Frontal cortex (tissue), 4 donors: Measurements from ENCODE around the gene TPRN. TPM values are rescaled to one million over a fixed set of nuclear protein-coding genes. Genes with fewer than 3 reads are reported as not detected.

ENCODE experiments used
- DNase-seq, 2 donors: peaks; one replicate each; pipeline ENCODE4 v3.0.0; 2012; ENCODE audit warnings: low spot score in 2 of 2
- FAIRE-seq: peaks from 2 replicates; lab custom pipeline; 2012; peaks lifted over from hg19 to GRCh38; lab: Jason Lieb, UNC
- total RNA-seq: library from RNA; depleted of rRNA; stranded (reverse); fragments of >200 nt; gene quantifications from one replicate; pipeline ENCODE4 v1.2.3, GENCODE V29; 2014
- donor health status: control.
- donor health status: control.
- donor health status: control.

The TPRN gene
- total RNA-seq, 1 donor from 2014 or later, result 6.1 TPM

DNA sequence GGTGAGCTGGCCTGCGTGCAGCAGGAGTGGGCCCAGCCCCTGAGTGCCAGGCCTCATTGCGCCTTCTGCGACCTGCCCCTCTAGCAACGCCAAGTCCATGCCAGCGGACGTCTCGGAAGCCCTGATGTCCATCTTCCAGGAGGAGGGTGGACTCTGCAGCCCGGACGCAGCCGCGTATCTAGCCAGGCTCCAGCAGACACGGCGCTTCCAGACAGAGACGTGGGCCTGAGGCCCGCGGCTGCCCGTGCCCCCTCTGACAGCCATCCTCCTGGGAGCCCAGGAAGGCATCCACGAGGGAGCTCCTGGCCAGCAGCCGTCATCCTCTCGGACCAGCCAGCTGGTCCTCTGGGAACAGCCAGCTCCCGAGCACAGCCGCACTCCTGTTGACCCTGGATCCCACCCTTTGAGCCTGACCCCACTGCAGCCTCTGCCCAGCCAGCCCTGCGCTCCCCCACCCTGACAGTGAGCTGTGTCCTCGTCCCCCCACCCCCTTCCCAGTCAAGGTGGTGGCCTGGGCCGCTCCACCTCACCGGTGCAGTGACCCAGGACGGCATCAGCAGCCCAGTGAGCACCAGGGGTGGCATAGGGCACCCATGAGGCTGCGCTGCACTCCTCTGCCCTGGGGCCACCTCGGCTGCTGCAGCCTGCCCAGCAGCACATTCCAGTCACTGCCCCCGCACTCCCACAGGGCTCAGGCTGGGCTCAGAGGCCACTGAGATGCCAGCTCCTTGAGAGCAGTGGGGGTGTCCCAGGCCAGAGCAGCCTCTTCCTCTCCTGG is 15.8 kb upstream of the TPRN start:
- FAIRE-seq, result no peak

DNA sequence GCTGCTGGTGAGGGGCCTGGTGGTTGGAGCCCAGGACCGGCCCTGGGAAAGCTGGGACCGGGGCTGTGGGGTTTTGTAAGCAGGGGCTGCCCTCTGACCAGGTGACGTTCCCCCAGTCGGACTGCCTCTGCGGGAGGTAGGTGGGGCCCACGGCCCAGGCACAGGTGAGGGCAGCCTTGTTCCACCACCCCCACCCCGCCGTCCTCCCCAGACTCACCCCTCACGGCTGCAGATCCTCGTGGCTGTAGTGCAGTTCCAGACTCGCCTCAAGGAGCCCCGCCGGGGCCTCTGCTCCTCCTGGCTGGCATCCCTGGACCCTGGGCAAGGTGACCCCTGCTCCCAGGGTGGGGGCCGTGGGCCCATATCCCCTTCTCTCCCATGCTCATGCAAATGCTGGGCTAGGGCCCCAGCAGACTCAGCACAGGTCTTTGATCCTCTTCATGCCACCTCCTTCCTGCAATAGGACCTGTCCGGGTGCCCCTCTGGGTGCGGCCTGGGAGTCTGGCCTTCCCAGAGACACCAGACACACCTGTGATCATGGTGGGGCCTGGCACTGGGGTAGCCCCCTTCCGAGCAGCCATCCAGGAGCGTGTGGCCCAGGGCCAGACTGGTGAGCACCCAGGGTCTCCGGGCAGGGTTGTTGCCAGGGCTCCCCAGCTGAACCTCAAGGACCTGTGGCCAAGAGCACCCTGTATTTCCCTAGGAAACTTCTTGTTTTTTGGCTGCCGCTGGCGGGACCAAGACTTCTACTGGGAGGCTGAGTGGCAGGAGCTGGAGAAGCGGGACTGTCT is 14.8 kb upstream of the TPRN start:
- DNase-seq, result no peak
- FAIRE-seq, result no peak

More for the DNA sequence above, 15.8 kb upstream of the TPRN start:
- no peak for DNase-seq

DNA sequence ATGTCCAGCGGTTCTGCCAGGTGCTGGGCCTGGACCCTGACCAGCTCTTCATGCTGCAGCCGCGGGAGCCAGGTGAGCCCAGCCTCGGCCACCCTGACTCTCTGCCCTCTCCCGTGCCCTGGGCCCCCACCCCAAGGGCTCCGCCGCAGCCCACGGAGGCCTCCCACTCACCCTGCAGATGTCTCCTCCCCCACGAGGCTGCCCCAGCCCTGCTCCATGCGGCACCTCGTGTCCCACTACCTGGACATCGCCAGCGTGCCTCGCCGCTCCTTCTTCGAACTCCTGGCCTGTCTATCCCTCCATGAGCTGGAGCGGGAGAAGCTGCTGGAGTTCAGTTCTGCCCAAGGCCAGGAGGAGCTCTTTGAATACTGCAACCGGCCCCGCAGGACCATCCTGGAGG is 14.1 kb upstream of the TPRN start:
- FAIRE-seq (no peak), DNase-seq (no peak)

DNA sequence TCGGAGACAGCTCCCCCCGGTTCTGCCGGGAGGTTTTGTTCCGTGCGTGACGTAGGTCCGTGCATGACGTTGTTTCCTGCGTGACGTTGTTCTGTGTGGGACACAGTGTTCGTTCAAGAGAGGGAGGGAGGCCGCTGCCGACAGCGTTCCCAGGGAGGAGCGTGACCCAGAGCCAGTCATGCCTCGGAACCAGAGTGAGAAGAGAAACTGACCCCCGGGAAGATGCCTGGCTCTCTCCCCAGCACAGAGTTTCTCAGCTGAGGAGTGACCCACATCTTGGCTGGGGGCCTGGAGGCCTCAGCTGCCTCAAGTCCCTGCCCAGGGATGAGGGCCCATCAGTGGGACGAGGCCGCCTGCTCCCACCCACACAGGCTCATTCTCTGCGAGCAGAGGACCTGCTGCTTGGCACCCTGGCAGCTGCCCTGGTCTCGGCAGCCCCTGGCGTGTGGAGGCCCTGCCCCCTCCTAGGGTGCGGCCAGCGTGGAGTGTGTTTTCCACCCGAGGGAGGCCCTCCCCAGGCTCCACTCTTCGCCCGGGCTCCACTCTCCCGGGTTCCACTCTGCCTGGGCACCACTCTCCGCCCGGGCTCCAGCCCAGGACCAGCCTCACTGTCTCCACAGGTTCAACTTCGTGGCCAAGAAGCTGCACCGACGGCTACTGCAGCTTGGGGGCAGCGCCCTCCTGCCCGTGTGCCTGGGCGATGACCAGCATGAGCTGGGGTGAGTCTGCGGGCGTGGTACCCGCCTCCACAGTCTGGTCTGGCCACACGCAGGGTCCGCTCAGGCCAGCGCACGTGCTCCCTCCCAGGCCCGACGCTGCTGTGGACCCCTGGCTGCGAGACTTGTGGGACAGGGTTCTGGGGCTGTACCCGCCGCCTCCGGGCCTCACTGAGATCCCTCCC is 12.9 kb upstream of the TPRN start:
- FAIRE-seq (no peak), DNase-seq (no peak)

DNA sequence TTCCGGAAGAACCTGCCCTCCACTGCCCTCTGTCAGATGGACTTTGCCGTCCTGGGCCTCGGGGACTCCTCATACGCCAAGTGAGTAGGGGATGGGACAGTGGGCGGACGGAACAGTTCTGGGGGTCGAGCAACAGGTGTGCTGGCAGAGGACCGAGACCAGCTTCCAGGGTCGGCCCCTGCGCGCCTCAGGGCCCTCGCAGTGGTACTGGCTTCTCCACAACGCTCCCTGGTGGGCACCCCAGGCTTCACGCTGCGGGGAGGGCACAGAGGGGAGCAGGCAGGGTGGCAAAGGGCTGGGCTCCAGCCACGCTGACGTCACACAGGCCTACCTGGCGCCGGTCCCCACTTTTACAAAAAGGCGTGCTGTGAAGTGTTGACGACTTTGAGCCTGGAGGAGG is 12.0 kb upstream of the TPRN start:
- FAIRE-seq (no peak), DNase-seq (no peak)

DNA sequence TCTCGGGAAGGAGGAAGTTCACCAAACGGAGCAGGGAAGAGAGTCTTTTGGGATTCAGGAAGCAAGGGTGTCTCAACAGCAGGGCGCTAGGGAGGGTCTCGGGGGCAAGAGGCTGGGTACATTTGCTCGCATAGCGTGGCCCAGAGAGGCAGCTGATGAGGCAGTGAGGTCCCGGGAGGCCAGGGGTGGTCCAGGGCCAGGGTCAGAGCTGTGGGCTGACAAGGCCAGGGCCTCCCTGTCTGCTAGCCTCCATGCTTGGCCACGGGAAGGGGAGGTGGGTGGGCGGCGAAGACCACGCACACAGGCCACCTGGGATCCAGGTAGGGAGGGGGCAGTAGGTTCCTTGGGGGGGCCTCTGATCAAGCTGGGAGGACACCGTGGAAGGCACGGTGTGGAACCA is 11.0 kb upstream of the TPRN start:
- DNase-seq (no peak), FAIRE-seq (no peak)

DNA sequence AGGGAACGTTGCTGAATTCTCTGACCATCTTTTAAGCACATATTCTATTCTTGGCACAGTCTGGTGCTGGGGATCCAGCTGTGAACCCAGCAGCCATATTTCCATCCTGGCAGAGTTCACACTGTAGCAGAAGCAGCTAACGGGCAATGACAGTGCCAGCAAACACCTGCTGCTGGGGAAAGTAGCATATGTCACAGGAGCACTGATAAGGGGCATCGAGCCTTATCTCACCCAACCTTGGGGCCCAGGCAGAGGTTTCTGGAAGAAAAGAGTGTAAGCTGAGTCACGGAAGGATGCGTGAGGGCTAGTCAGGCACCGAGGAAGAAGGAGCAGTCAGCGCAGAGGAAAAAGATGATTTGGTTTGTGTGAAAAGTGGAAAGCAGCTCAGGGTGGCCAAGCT is 6.1 kb upstream of the TPRN start:
- FAIRE-seq, result no peak
- DNase-seq, result no peak

DNA sequence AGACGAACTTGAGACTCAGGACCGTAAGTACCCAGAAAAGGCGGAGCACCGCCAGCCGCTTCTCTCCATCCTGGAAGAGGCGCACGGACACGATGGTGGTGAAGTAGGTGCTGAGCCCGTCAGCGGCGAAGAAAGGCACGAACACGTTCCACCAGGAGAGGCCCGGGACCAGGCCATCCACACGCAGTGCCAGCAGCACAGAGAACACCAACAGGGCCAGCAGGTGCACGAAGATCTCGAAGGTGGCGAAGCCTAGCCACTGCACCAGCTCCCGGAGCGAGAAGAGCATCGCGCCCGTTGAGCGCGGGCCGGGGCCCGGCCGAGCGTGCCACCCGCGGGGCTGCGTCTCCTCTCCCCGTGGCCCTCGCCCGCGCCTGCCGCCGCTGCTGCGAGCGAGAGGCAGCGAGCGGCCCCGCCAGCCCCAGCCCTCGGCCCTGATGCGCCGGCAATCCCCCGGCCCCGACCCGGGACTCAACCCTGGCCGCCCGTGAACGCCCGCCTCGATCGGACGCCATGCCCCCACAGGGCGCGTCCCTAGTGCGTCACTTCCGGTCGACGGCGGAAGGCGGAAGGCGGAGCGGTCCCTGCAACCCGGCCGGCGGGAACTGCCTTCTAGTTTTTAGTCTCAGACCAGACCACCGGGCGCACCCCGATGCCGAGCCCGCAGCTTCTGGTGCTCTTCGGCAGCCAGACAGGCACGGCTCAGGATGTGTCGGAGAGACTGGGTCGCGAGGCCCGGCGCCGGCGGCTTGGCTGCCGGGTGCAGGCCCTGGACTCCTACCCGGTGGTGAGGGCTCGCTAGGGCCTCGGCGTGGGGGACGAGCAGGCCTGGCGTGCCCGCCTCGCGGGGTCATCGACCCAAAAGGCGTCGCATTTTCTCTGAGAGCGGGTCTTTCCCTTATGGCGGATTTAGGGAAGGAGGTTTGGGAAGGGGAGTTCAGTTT is 4.9 kb upstream of the TPRN start, which contains the start of the genes NDOR1 and TMEM203:
Gene NDOR1, plus strand, starts transcription at position 575 of the 944 bp plus-strand sequence. Its CDS starts 78 bp downstream, at position 653.
Gene TMEM203, minus strand, starts transcription at position 523 of the 944 bp plus-strand sequence. Its CDS starts 234 bp downstream, at position 289.
- DNase-seq, result peak; percentile 99 to 100
- FAIRE-seq, result no peak

DNA sequence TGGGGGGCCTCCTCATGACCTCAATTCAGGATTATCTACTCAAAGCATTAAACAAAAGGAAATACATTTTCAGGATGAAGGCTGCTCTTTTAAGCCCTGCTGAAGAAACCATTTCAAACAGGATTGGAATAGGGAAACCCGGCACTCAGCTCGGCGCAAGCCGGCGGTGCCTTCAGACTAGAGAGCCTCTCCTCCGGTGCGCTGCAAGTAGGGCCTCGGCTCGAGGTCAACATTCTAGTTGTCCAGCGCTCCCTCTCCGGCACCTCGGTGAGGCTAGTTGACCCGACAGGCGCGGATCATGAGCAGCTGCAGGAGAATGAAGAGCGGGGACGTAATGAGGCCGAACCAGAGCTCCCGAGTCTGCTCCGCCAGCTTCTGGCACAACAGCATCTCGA is 4.2 kb upstream of the TPRN start:
- FAIRE-seq (no peak), DNase-seq (no peak)

DNA sequence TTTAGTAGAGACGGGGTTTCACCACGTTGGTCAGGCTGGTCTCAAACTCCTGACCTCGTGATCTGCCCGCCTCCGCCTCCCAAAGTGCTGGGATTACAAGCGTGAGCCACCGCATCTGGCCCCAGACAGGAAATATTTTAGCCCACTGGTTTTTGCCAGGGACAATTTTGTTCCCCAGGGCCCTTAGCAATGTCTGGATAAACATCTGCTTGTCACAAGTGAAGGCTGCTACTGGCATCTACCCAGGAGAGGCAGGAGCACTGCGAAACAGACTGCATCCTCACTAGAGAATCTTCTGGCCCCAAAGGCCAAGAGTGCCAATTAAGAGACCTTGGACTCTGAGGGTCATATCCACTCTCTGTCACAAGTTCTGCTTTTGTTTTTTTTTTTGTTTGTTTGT is 2.4 kb upstream of the TPRN start:
- FAIRE-seq (no peak), DNase-seq (no peak)

DNA sequence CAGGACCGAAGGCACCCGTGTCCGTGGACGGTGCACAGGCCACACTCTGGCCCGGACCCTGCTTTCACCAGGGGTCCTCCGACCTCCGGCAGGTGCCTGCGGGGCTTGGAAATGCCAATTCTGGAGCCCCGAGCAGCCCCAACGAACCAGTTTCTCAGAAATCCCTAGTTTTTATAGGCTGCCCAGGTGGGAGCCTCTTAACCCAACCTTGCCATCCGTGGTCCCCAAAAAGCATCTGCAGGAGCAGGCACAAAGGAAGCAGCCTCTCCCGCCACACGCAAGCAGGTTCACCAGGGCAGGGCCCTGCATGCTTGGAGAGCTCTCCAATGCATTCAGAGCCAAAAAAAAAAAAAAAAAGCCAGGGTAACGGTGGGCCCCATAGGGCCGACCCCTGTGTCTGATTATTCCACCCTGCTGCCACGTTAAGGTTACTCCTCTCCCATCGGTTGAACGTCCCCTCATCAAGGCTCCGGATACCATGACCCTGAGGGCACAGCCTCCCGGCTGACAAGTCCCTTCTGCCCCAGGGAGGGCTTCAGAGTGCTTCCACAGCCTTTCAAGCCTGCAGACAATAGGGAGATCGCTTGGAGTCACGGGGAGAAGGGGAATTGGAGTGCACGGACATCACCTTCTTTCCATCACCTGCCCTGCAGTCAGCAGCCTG is 796 bp upstream of the TPRN start:
- no peak for DNase-seq
- no peak for FAIRE-seq

DNA sequence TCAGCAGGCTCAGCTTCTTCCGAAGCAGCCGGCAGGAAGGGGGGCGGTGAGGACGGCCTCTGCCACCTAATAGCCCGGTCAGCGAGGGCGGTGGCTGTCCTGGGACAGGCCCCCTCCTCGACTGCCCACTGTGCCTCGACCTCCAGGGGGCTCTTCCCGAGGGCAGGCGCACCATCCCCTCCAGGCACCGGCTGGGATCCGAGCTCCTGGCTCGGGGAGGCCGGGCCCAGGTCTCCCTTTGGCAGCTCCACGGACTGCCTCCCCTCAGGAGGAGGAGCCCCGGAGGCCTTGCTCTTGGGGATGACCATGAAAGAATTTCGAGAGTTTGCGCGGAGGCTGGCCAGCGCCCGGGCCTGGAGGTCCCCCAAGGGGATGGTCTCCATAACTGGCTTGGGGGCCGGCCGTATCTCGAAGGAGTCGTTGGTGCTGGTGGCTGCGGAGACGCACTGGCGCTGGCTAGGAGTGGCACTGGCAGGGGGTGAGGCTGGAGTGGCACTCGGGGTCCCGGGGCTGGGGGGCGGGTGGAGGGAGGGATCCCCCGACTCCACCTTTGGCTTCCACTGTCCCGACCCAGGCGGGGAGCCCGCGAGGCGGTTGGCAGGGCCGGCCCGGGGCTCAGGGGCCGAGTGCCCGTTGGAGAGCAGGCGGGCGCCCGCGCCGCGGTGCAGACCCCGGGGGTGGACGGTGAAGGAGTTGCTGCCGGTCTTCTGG is 975 bp downstream of the TPRN start:
- FAIRE-seq, result no peak
- no peak for DNase-seq

DNA sequence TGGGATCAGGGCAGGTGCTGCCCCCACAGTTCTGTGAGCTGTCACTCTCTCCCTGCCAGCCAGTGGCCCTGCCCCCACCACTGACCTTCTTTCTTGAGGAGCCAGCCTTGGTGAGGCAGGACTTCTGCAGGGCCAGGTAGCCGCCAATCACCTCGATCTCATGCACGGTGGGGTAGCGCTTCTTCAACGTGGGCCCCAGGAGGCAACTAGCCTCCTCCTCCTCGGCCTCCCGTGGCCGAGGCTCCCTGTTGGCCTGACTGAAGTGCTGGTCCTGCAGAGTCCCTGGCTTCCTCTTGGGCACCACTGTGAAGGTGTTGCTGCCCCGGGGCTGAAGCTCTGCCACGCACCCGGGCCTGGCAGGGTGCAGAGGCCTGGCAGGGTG is 1.6 kb downstream of the TPRN start:
- FAIRE-seq, result no peak

DNA sequence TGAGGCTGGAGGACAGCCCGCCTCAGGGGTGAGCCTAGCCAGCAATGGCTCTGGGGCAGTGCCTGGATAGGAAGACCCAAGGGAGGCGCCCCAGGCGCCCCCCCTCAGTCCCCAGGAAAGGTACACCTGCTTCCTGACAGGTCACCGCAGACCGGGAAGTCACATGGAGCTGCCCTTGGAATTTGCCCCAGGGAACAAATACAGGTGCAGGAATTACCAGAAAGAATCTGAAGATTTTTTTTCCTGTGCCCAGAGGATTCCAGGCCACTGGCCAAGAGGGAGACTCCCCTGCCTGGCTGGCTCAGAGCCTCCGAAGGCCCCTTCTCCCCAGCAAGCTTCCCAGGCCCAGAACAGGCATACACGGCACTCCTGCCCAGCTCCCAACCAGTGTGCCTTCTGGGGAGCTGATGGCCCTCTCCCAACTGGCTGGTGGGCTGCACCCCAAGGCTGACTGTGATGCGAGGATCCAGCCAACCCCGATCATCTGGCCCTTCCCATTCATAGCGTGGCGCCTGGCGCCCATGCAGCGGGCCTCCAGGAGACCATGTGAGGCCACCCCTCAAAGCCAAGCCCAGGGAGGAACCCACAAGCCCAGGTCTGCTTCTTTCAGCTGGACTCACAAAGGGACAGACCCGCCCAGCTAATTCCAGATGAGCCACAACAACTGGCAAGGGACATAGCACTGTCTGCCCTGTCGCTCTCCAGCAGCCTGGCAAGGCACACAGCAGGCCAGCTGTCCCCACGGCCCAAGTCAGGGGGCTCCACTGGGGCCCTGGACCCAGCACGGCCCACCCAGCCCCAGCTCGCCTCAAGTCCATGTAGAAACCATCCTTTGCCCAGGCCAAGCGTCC is 2.3 kb downstream of the TPRN start:
- DNase-seq, result no peak
- no peak for FAIRE-seq

More for the DNA sequence above, 1.6 kb downstream of the TPRN start:
- DNase-seq, result no peak

DNA sequence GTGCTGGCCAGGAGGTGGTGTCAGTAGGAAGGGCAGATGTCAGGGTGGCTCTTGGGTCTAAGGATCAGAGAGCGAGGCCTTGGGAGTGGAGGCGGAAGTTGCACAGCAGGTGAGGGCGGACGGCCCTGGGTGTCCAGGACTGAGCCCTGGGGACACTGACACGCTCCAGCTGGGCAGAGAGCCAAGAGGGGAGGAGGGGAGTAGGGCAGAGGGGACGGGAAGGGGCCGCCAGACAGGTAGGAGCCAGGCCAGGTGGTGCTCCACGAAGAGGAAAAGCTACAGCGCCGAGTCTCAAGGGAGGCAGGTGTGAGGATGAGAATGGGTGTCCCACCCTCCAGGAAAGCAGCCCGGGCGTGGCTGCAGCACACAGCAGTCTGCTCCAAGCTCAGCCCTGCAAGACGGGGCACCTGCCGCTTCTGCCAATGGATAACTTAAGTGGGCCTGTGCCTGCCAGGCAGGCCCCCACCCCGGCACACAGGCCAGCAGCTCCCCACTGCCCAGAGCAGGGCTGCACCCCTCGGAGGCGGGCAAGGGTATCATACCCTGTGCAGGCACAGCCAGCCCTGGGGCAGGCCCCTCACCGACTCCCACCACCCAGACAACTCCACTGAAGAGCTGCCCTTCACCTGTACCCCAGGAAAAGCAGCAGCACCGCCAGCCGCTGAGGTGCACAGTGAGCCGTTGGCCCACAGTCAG is 4.9 kb downstream of the TPRN start:
- no peak for DNase-seq
- FAIRE-seq, result no peak

DNA sequence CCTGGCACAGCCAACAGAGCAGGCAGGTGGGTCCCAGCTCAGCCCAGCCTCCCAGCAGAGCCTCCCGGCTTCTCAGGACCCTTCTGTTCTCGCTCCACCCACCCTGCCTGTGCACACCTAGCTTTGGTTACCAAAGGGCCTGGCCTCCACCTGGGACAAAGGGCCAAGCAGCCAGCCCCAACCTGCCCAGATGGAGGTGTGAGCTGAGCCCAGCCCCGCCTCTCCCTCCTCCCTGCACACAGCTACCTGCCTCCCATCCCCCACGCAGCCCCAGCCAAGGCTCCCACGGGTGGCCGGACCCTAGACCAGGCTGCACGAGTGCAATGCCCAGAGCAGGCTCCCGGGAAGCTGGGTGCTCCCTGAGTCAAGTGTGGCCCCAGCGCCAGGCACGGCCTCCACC is 5.6 kb downstream of the TPRN start:
- DNase-seq (no peak), FAIRE-seq (no peak)
